HL-60 (cell line): ENCODE results near the gene HSD17B1.

Experiments used
- DNase-seq, 2 experiments: peaks; one replicate each; pipeline ENCODE4 v3.0.0-alpha.2; 2010 to 2020; ENCODE audit warnings: low read depth in 1 of 2, low spot score in 1 of 2
- H3K27ac ChIP-seq: fragments of 250-450 bp; sonication (Bioruptor Pico); replicated peaks from 2 replicates; pipeline ENCODE4 v1.5.1; 2020; ENCODE audit warnings: mild to moderate bottlenecking, moderate library complexity
- H3K27me3 ChIP-seq: fragments of 250-450 bp; sonication (Bioruptor Pico); 2 replicates; pipeline ENCODE4 v1.5.1; 2021; ENCODE audit warnings: mild to moderate bottlenecking, moderate library complexity; ENCODE audit not compliant: insufficient read depth, poor library complexity, severe bottlenecking
- H3K4me3 ChIP-seq: replicated peaks from 2 replicates; pipeline ENCODE4 v1.5.1; 2011; ENCODE audit warnings: mild to moderate bottlenecking, control low read depth, low read length; ENCODE audit not compliant: insufficient read depth
- GABPA ChIP-seq: IDR thresholded peaks from 2 replicates; pipeline ENCODE4 v1.6.1; 2012; ENCODE audit warnings: low read depth
- POLR2AphosphoS5 ChIP-seq: IDR thresholded peaks from 2 replicates; pipeline ENCODE4 v1.6.1; 2012; ENCODE audit warnings: low read depth
- SPI1 ChIP-seq: IDR thresholded peaks from 2 replicates; pipeline ENCODE4 v1.6.1; 2012; ENCODE audit warnings: low read depth, mild to moderate bottlenecking, borderline replicate concordance
- TF ChIP-seq, protein P1 (sequence below): IDR thresholded peaks from 2 replicates; pipeline ENCODE4 v1.6.1; 2012; ENCODE audit warnings: low read depth; ENCODE audit not compliant: insufficient replicate concordance
- TF ChIP-seq, protein P2 (sequence below): IDR thresholded peaks from one replicate; pipeline ENCODE4 v1.5.1; 2011; ENCODE audit warnings: low read length, control low read depth, inconsistent platforms; ENCODE audit not compliant: insufficient read depth

HSD17B1 gene

DNA sequence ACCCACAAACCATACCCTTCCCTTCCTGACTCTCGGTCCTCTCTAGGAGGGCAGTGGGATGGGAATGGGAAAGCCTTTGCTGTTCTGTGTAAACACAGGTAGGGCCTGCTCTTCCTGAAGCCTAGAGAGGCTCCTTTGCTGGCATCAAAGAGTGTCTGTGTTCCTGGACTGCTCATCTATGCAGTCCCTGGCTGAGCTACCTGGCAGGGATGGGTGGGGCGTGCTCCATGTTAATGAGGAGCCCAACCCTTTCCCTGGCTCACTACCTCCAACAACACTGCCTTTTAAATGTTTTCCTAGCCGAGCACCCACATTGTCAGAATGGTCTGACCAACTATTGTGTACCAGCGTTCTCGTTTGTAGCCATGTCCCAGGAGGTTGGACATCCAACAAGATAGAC, 43.3 kb upstream of the HSD17B1 start:
- TF ChIP-seq, protein P1, sequence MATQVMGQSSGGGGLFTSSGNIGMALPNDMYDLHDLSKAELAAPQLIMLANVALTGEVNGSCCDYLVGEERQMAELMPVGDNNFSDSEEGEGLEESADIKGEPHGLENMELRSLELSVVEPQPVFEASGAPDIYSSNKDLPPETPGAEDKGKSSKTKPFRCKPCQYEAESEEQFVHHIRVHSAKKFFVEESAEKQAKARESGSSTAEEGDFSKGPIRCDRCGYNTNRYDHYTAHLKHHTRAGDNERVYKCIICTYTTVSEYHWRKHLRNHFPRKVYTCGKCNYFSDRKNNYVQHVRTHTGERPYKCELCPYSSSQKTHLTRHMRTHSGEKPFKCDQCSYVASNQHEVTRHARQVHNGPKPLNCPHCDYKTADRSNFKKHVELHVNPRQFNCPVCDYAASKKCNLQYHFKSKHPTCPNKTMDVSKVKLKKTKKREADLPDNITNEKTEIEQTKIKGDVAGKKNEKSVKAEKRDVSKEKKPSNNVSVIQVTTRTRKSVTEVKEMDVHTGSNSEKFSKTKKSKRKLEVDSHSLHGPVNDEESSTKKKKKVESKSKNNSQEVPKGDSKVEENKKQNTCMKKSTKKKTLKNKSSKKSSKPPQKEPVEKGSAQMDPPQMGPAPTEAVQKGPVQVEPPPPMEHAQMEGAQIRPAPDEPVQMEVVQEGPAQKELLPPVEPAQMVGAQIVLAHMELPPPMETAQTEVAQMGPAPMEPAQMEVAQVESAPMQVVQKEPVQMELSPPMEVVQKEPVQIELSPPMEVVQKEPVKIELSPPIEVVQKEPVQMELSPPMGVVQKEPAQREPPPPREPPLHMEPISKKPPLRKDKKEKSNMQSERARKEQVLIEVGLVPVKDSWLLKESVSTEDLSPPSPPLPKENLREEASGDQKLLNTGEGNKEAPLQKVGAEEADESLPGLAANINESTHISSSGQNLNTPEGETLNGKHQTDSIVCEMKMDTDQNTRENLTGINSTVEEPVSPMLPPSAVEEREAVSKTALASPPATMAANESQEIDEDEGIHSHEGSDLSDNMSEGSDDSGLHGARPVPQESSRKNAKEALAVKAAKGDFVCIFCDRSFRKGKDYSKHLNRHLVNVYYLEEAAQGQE = no peak
- TF ChIP-seq SPI1 = no peak
- TF ChIP-seq POLR2AphosphoS5 = no peak
- TF ChIP-seq, protein P2, sequence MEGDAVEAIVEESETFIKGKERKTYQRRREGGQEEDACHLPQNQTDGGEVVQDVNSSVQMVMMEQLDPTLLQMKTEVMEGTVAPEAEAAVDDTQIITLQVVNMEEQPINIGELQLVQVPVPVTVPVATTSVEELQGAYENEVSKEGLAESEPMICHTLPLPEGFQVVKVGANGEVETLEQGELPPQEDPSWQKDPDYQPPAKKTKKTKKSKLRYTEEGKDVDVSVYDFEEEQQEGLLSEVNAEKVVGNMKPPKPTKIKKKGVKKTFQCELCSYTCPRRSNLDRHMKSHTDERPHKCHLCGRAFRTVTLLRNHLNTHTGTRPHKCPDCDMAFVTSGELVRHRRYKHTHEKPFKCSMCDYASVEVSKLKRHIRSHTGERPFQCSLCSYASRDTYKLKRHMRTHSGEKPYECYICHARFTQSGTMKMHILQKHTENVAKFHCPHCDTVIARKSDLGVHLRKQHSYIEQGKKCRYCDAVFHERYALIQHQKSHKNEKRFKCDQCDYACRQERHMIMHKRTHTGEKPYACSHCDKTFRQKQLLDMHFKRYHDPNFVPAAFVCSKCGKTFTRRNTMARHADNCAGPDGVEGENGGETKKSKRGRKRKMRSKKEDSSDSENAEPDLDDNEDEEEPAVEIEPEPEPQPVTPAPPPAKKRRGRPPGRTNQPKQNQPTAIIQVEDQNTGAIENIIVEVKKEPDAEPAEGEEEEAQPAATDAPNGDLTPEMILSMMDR = no peak
- no peak for TF ChIP-seq GABPA
- no peaks in the 10 kb centered on the region for H3K27me3 ChIP-seq
- no peak overlapping the region for H3K4me3 ChIP-seq
- DNase-seq = no peak
- no peak overlapping the region for H3K27ac ChIP-seq

DNA sequence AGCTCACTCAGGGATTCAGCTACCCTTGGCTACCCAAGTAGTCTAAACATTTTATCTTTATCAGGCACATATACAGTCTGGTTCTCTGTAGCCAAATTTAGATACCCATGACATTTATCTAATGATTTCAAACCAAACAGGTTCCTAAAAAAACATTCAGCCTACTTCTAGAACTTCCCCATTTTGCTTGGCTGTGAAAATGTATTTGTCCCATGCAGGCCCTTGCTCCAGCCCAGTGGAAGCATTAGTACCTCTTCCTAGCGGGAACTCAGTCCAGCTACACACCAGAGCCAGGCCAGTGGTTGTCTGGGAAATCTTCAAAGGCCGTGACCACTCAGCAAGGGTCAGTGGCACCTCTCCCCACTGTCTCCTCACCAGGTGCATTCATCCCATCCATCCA, 42.9 kb upstream of the HSD17B1 start:
- no peak overlapping the region for H3K4me3 ChIP-seq
- H3K27ac ChIP-seq = no peak overlapping the region
- no peak for DNase-seq
- H3K27me3 ChIP-seq = no peaks in the 10 kb centered on the region
- TF ChIP-seq POLR2AphosphoS5 (no peak), GABPA (no peak), SPI1 (peak; percentile 23; the same call in 1 of the 2 replicates)

DNA sequence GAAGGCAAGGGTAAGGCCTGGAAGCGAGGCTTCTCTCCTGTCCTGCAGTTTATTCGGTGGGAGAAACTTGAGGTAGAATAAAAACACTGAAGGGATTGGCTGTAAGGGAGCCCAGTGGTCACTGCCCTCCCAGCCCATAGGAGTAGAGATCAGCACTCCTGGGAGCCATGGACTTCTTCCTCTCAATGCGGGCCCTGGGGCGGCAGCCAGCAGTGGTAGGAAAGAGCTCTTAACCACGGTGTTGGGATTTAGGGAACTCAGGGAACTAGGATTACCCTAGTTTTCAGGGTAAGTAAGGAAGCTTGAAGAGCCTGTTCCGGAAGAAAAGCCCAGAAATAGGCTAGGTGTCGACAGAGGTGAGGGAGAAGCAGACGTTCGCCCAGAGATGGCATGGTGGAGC, 40.5 kb upstream of the HSD17B1 start:
- no peak for TF ChIP-seq SPI1
- no peak for TF ChIP-seq GABPA
- TF ChIP-seq, protein P1 = no peak
- TF ChIP-seq POLR2AphosphoS5 = no peak
- TF ChIP-seq, protein P2 = no peak
- Histone ChIP-seq H3K27me3 (no peaks in the 10 kb centered on the region), H3K4me3 (no peak overlapping the region), H3K27ac (no peak overlapping the region)
- DNase-seq = no peak

DNA sequence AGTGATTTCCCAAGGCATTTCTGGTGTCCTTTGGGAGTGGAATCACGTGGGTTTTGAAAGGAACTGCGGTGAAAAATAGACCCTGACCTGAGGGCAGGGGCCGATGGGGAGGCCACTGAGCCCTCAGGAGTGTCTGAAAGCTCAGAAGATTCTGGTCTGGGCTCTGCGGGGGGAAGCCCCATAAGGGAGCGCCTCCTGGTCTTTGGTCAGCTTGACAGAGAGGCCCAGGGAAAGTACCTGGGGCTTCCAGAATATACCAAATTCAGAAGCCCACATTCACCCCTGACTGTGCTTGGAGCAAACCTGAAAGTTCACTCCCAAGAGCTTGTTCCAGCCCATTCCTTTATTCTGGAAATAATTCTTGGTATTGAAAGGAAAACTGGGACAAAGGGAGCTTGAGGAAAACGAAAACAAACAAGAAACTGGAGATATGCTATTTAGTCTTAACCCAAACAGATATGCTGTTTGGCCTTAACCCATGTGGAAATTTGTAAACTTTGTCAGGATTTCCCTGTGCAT, 39.9 kb upstream of the HSD17B1 start:
- DNase-seq = no peak
- Histone ChIP-seq H3K27ac (no peak overlapping the region), H3K27me3 (no peaks in the 10 kb centered on the region), H3K4me3 (no peak overlapping the region)
- TF ChIP-seq GABPA (no peak), POLR2AphosphoS5 (no peak), SPI1 (no peak)
- TF ChIP-seq, protein P2 = no peak
- TF ChIP-seq, protein P1 = no peak
